ENCODE data around the gene ATP1B4.
"Not testable (repeated sequence)": the region's sequence is repeated elsewhere in the genome, so short reads cannot be mapped to it uniquely, and the experiment has no call there.

Gene ATP1B4

GRCh38 chrX:120361764-120362305, at the start of gene ATP1B4:
TSS of gene ATP1B4 (plus strand) at chrX:120362089. CDS start at chrX:120362169, 80 bp downstream.
- no peak for DNase-seq

DNA sequence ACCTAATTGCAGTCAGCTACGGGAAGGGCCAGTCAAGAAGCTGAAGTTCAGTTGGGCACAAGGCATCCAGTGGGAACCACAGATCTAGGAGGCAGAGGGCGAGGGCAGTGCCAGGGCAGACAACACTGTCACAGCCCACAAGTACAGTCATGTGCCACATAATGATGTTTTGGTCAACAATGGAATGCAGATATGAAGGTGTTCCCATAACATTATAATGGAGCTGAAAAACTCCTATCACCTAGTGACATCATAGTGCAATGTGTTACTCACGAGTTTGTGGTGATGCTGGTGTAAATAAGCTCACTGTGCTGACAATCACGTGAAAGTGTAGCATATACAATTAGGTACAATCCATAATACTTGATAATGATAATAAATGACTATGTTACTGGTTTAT, 46.1 kb upstream of the ATP1B4 start:
- no peak for DNase-seq

DNA sequence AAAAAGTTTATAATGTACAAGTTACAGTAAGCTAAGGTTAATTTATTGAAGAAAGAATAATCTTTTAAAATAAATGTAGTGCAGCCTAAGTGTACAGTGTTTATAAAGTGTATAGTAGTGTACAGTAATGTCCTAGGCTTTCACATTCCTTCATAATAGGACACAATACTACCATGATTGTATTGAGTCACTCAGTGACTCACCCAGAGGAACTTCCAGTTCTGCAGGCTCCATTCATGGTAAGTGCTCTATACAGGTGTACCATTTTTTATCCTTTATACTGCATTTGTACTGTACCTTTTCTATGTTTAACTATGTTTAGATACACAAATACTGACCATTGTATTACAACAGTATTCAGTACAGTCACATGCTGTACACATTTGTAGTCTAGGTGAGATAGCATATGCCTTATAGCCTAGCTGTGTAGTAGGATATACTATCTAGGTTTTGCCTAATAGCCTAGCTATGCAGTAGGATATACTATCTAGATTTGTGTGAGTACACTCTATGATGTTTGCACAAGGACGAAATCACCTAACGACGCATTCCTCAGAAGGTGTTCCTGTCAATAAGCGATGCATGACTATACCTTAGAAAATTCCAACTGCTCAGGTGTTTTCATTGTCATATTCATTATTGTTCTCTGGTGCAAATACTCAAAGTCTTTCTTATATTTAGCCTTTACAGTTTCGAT, 45.2 kb upstream of the ATP1B4 start:
- no peak for DNase-seq

GRCh38 chrX:120318411-120318810, 43.5 kb upstream of the ATP1B4 start:
- DNase-seq = no peak

DNA sequence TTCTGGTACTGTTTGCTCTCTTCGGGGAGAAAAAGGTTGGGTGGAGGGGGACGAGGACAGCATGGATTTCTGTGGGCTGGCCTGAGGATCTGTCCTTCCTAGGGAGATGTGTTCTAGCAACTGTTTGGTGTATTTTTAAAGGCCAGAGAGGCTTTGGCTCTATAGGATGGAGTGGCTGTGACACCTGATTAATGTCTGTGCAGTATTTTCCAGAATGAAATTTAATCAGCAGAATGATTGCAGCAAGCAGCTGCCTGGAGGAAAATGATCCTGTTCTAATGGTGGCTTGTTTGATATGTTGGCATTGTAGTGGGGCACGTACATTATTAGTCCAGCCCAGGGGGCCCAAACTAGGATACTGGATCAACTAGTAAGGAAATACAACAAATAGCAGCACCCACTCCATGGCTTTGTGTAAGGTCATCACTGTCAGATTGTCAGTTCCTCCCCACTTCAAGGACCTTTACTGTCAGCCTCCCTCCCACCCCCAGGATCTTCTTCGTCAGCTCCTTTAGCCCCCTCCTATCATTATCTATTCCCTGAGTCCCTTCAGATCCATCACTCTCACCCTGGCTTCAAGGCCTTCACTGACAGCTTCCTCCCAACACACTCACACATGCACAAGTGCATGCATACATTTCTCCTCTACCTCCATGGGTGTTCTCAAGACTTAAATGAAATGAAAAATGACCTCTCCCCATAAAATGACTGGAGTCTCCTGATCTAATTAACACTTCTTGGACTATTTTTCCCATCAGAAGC, 40.2 kb upstream of the ATP1B4 start:
- DNase-seq = no peak

- DNase-seq = no peak
Measured at GRCh38 chrX:120331116-120331515, 30.8 kb upstream of the ATP1B4 start.

DNA sequence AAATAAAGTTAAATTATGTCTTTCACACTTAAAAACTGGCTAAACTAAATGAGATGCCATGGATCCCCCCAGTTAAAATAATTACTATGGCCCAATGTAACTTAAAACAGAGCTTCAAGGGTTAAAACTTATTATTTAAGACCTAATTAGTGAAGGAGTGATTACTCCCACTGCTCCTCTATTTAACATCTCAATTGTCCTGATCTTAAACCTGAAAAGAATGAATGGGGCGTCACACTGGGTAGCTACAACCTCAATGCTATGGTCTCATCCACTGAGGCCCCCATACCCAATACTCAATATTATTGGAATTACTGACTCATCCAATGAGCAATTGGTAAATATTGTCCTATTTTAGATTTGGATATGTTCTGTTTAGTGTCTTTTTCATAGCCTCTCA, 29.5 kb upstream of the ATP1B4 start:
- DNase-seq = no peak

DNA sequence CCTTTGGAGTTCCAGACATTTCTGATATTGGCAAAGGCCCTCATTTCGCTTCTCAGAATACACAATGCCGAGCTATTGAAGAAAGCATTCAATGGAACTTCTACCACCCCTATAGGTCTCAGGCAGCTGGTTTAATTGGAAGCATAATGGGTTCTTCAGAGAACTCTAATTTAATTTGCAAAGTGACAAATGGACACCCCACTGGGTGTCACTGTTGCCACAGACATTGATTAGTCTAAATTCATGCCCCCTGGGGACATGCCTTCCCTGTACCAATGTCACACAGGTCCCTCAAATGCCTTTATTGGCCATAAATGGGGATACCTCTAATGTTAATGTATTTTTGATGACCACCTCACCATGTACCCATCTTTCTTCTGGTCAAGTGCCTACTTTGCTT, 27.7 kb upstream of the ATP1B4 start:
- DNase-seq = no peak

DNA sequence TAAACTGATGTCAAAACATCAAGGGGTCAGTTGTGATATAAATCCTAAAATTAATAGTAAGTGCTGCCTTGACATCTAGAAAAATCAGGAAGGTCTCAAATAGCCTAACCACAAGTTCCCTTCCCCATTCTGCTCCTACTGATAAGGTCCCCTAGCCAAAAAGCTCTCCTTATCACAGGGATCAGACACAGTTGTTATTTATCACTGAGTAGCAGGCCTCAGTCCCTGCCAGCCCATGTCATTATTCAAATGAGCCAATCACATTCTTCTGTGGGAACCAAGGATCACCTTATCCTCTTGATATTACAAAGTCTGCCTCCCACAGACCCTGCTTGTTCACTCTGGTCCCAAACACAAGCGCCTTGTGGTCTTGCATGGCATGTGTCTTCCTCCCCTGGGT, 27.3 kb upstream of the ATP1B4 start:
- DNase-seq = no peak

- no peak for DNase-seq
Measured at GRCh38 chrX:120335289-120335688, 26.6 kb upstream of the ATP1B4 start.

DNA sequence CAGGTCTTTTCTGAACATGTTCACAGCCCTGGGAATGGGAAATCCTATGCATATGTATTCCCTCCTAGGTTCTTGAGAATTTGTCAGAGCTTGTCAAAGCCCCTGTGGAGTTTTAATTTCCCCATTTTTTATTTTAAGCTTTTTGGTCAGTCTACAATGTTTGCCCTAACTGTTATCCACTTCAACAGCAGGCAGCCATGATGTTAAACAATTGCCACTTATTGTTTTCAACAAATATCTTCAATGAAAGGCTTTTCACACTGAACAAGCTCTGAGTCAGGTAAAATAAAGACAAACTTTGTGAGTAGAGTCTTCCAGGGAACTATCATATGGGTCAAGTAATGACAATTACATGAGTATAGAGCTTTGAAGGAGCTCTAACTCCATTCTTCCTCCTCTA, 25.0 kb upstream of the ATP1B4 start:
- DNase-seq = no peak

DNA sequence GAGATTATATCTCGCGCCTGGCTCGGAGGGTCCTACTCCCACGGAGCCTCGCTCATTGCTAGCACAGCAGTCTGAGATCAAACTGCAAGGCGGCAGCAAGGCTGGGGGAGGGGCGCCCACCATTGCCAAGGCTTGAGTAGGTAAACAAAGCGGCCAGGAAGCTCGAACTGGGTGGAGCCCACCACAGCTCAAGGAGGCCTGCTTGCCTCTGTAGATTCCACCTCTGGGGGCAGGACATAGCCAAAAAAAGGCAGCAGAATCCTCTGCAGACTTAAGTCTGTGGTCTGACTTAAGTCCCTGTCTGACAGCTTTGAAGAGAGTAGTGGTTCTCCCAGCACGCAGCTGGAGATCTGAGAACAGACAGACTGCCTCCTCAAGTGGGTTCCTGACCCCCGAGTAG, 17.3 kb upstream of the ATP1B4 start:
- not testable (repeated sequence) for DNase-seq

DNA sequence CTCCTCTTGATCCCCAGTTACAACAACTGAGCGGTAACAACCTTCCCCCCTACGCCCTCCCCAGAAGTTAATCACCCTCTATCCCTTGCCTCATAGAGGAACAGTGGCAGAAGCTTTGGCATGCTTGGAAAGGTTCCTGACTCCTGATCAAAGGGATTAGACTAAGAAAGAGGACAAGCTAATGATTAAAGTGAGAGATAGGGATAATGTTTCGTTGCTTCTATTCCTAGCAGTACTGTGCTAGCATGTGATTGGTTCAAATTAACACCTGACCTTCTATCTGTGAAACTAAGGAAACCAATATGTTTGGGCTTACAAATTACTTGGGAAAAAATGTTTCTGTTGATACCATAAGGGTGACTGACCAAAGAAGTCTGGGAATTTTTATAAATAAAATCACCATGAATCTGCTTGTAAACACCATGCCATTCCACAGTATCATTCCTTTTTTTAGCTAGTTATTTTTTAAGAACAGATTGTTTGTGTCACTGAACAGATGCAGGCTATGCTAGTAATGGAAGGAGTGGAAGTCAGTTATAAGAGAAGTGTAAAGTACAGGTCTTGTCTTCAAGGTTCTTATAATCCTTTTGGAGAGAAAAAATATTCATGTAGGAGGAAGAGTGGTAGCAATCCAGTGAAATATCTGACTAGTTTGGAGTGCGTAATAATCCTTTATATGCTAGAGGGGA, 11.3 kb upstream of the ATP1B4 start:
- no peak for DNase-seq

DNA sequence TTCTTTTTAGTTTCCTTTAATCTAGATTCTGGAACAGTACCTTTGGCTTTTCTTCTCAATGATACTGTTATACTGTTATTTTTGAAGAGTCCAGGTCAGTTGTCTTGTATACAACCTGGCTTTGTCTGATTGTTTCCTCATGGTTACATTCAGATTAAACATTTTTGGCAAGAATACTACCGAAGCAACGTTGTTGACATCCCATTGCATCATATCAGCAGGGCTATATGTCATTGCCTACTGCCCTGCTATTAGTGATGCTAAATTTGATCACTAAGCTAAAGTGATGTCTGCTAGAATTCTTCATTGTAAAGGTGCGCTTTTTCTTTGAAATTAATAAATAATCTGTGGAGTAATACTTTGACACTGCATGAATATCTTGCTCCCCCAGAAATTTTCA, 5.8 kb upstream of the ATP1B4 start:
- no peak for DNase-seq

DNA sequence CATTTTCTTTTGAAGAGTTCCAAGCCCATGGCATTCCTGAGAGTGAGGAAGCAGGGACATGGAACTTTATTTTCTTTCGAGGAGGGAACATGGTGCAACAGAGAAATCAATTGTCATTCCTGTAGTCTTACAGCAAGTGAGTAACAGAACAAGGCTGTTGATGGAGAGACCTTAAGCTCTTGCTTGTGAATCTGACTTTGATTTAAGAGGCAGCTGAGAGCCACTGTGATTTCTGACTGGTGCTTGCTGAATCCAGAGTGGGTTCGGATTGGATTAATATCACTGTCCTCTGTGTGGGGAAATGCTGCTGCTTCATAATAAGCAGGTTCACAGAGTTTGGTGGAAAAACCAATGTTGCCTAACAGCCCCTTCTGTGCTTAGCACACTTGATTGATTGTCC, 4.7 kb upstream of the ATP1B4 start:
- no peak for DNase-seq

DNA sequence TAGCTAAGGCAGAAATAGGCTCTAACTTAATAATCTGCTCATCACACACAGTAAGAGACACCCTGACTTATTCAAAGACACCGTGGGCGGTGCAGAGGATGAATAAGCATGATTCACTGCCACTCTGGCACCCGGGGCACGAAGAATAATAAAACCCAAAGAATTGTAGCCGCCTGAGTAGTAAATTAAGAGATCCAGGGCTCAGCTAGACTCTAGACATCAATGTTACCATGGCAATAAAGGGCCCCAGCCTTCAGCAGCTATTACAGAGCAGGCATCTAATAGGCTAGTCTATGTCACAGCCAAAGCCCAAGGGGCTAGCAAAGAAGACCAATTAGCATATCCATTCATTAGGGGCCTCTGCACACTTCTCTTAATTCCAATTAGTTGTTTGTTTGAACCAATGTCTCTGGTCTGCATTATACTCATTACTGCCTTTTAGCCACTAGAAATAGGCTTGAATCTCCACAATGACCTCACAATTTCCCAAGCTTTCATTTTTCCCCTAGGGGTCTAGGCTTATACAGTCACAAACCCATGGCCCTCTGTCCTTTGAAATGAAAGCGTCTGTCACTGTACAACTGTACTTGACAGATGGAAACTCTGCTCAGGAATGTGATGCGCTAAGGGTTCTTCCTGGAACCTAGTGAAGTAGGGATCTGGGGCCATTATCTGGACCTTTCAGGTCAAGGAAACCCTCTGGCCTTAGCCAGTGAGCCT, 3.0 kb upstream of the ATP1B4 start:
- no peak for DNase-seq

- DNase-seq = peak; percentile 2
Measured at GRCh38 chrX:120365320-120365719, 3.4 kb downstream of the ATP1B4 start.

DNA sequence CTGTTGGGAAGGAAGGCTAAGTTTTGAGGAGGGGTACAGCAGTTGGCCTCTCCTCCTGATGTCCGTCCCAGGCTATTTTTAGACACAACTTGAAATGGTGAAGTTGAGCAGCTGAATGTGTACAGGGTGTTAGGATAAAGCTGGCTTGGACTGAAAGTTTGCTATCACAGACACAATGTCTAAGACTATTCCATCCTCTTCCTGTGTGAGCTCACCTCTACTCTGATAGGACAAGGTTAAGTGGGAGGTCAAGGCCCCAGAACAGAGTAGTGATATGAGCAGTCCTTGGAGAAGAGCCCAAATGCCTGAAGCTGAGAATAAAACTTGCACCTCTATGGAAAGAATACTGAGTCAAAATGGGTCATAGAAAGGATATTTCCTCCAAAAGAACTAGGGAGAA, 4.1 kb downstream of the ATP1B4 start:
- no peak for DNase-seq

GRCh38 chrX:120366794-120367193, 4.9 kb downstream of the ATP1B4 start:
- DNase-seq = no peak

- DNase-seq = no peak
Measured at GRCh38 chrX:120367402-120368109, 5.7 kb downstream of the ATP1B4 start.

- DNase-seq = no peak
Measured at GRCh38 chrX:120372667-120373370, 10.9 kb downstream of the ATP1B4 start.

GRCh38 chrX:120377179-120377578, 15.3 kb downstream of the ATP1B4 start:
- DNase-seq = no peak

Measured in NCI-H510A treated with DMSO at 0.1 percent for 48 hours (cell line).